DOHH2 (cell line): Measurements from ENCODE around the gene XCL2.

Source experiments
- CTCF ChIP-seq: fragments of 200-600 bp; sonication (generic); IDR thresholded peaks from one replicate; pipeline ENCODE4 v1.5.1; 2014; ENCODE audit warnings: antibody characterized with exemption, mild to moderate bottlenecking, low read depth, low read length; ENCODE audit not compliant: poor library complexity, severe bottlenecking
- EZH2phosphoT487 ChIP-seq: fragments of 200-600 bp; sonication (generic); IDR thresholded peaks from 2 replicates; pipeline ENCODE4 v1.6.1; 2017; ENCODE audit warnings: borderline replicate concordance, mild to moderate bottlenecking, antibody characterized with exemption, low read length, moderate library complexity, mixed read lengths

GRCh38 chr1:168506204-168506819, 37.5 kb downstream of the XCL2 start:
- no peak for TF ChIP-seq CTCF
- TF ChIP-seq EZH2phosphoT487 = no peak
